Suprapubic skin (tissue), 4 donors: Measurements from ENCODE around the gene ALG14.

Experiments used
- EP300 ChIP-seq: sonication (generic); formaldehyde crosslinking; IDR thresholded peaks from one replicate; pipeline ENCODE4 v1.6.1; 2017; ENCODE audit warnings: antibody characterized with exemption
- POLR2A ChIP-seq, 2 donors: fragments of 450-650 bp; IDR thresholded peaks; one replicate each; pipeline ENCODE4 v1.6.1; 2017; ENCODE audit warnings: antibody characterized with exemption in 2 of 2, mild to moderate bottlenecking in 2 of 2, moderate library complexity in 2 of 2
- POLR2AphosphoS5 ChIP-seq, 3 donors: sonication (generic); formaldehyde crosslinking; IDR thresholded peaks; one replicate each; pipeline ENCODE4 v1.6.1; 2017; ENCODE audit warnings: antibody characterized with exemption in 3 of 3
- TF ChIP-seq, protein P1 (sequence below), 2 donors: fragments of 200-600 bp in 1 of 2; fragments of 450-650 bp in 1 of 2; sonication (generic) in 1 of 2; IDR thresholded peaks; one replicate each; pipeline ENCODE4 v1.5.1; 2016 to 2019; ENCODE audit warnings: antibody characterized with exemption in 2 of 2, mild to moderate bottlenecking in 1 of 2, moderate library complexity in 1 of 2

DNA sequence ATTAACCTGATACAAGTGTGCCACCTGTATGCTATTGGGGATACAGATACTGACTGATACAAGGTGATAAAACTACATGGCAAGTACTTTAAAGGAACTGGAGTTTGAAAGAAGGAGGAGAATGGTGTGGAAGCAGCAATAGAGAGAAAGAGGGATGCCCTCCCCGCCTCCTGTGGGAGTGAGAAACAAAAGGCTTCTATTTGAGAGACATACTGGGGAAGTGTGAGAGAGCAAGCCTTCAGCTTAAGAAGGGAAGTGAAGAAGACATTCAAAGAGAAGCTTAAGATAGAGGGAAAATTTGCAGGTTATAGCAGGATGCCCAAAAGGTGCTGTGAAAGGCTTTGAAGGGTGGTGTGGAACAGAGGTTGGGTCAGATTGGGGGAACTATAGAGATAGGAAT, 7.7 kb upstream of the ALG14 start:
- TF ChIP-seq, protein P1, sequence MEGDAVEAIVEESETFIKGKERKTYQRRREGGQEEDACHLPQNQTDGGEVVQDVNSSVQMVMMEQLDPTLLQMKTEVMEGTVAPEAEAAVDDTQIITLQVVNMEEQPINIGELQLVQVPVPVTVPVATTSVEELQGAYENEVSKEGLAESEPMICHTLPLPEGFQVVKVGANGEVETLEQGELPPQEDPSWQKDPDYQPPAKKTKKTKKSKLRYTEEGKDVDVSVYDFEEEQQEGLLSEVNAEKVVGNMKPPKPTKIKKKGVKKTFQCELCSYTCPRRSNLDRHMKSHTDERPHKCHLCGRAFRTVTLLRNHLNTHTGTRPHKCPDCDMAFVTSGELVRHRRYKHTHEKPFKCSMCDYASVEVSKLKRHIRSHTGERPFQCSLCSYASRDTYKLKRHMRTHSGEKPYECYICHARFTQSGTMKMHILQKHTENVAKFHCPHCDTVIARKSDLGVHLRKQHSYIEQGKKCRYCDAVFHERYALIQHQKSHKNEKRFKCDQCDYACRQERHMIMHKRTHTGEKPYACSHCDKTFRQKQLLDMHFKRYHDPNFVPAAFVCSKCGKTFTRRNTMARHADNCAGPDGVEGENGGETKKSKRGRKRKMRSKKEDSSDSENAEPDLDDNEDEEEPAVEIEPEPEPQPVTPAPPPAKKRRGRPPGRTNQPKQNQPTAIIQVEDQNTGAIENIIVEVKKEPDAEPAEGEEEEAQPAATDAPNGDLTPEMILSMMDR (IDR thresholded peaks at IDR 0.05) = no peak
- TF ChIP-seq POLR2A (IDR thresholded peaks at IDR 0.05) (no peak), POLR2AphosphoS5 (IDR thresholded peaks at IDR 0.05) (no peak), EP300 (no peak)
